GM18858 (cell line): Measurements from ENCODE around the gene CHRNA3.
"Not testable (repeated sequence)": the region's sequence is repeated elsewhere in the genome, so short reads cannot be mapped to it uniquely, and the experiment has no call there.

Experiments
- ATAC-seq: cut with Tn5 transposase; IDR thresholded peaks from one replicate; pipeline ENCODE4 v1.9.1; 2021; ENCODE audit not compliant: unreplicated experiment

CHRNA3 gene

DNA sequence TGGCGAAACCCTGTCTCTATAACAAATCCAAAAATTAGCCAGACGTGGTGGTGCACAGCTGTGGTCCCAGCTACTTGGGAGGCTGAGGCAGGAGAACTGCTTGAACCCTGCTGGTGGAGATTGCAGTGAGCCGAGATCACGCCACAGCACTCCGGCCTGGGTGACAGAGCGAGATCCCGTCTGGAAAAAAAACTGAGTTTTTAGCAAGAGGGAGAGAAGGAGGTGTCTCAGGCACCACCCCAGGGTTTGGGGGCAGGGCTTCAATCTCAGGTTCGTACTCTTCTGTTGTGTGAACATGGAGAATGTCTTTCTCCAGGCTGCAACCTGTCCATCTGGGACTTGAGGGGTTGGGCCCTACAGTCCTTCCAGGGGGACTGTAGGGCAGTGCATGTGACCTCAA is 2.7 kb downstream of the CHRNA3 start:
- ATAC-seq: no peak

DNA sequence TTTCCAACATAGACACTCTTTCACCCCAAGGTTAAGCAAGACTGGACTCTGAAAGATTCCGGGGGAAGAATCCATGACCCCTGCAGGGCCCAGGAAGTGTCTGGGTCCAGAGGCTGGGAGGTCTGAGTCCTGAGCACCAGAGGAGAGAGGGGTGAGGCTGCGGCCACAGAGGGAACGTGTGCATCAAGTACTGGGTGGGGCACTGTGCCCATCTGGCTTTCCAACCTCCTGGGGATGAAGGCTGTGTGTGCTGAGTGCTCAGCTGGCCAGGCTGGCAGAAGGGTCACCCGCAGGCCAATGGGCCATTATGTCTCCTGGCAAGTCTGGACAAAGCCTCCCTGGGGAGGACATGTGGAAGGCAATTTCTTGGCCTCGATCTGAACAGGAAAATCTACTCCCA is 3.3 kb downstream of the CHRNA3 start:
- ATAC-seq: no peak

DNA sequence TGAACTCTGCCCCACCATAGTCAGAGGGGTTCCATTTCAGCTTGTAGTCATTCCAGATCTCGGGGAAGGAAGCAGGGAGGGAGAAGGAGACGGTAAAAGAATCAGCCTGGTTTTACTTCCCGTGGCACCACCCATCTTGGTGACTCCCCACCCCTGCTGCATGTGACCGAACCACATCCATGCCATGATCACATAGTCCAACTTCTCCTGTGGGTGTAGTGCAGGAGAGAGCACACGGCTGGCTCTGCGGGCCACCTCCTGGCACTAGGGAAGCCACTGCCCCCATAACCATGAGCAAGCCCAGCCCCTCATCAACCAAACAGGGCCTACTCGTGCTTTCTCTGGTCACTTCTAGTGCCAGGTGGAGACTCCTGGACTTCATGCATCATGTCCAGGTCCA is 3.7 kb downstream of the CHRNA3 start:
- no peak for ATAC-seq

DNA sequence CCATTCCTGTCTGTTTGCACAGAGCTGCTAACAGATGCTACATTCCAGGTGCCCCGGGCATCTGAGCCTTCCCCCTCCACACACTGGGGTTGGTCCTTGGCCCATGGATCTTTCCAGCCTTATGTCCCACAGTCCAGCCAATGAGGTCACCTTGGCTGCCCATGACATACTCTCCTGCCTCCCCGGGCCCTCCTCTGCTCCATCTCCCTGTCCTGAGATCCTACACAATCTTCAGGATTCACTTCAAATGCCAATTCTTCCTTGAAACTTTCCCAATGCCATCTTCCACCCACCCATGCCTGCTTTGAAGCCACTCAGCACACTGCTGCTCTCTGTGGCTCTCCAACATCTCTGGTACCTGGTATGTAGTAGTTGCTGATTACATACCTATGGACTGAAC is 4.3 kb downstream of the CHRNA3 start:
- no peak for ATAC-seq

DNA sequence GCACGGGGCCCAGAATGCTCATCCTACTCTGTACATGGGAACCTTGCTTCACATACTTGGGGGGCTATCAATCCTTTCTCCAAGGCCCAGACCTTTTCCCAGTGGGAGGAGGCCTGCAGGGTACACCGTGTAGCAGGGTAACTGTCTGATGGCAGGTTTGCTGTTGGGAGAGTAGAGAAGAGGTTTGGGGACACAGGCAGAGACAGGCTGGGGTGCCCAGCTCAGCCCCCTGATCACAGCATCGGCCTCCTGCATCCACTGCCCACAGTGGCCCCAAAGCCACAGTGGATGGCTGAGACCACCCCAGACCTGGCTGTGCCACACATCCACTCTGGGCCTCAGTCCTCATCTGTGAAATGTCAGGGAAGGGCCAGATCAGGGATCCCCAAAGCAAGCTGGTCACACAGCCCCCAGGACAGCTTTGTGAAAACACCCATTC is 5.6 kb downstream of the CHRNA3 start:
- no peak for ATAC-seq

DNA sequence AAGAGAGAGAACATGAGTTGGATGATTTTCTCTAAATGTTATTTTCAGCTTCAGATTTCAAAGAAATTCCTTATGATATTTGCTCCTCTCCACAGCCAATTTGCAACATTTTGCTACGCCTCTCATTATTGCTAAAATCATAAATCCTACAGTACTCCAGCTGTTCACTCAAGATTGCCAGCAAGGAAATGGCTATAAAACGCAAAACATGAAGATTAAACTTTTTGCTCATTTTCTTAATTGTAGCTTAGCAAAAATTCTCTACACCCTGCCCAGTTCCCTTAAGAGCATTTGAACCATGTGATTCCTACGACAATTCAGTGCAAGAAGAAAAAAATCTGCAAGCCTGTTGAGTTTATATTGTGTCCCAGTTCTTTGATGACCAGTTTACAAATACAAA is 6.8 kb downstream of the CHRNA3 start:
- ATAC-seq: no peak

DNA sequence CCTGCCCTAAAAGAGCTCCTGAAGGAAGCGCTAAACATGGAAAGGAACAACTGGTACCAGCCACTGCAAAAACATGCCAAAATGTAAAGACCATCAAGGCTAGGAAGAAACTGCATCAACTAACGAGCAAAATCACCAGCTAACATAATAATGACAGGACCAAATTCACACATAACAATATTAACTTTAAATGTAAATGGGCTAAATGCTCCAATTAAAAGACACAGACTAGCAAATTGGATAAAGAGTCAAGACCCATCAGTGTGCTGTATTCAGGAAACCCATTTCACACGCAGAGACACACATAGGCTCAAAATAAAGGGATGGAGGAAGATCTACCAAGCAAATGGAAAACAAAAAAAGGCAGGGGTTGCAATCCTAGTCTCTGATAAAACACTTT is 11.2 kb downstream of the CHRNA3 start:
- ATAC-seq: not testable (repeated sequence)

DNA sequence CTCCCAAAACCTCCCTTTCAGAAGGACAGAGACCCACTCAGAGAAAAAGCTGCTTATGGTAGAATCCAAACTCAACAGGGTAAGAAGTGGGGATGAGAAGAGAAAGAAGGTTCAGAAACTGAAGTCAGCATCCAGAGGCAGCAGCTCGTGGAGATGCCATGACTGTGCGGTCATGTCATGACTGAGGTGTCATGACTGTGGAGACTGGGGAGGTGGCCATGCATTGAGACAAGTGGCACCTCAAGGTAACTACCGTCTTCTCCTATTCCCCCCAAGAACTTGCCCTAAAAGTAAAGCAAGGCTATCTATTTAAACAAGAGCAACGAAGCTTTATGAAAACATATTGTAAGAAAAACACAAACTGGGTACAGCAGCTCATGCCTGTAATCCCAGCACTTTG is 15.1 kb downstream of the CHRNA3 start:
- no peak for ATAC-seq

DNA sequence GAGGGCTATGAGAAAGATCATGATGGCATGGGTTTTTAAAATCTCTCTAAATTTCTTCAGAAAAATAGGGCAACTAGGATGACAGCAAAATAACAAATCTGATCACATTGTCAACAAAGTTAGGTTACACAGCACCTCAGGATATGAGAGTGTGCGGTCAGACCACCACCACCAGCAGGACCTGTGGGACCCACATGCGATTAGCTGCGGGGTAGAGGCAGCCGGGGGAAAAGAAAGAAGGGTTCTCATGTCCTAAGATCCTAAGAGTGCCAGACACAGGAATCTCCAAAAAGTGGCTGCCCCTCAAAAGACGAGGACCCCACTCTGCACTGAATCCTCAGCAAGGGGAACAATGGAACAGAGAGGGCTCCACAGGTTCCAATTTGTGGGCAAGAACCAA is 15.6 kb downstream of the CHRNA3 start:
- no peak for ATAC-seq

DNA sequence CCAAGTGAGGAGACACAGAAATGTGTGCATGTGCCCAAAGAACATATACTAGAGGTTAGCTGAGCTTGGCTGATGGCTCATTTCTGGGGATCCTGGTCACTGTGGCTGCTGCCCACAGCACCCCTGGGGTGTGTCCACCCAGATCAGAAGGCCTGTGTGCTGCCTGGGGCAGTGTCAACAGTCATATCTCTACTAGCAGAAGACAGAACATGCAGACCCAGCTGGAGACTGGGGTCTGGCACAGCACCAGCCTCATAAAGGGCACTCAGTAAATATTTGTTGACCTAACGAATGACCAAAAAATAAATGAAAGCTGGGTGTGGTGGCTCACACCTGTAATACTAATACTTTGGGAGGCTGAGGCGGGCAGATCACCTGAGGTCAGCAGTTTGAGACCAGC is 16.4 kb downstream of the CHRNA3 start:
- no peak for ATAC-seq

DNA sequence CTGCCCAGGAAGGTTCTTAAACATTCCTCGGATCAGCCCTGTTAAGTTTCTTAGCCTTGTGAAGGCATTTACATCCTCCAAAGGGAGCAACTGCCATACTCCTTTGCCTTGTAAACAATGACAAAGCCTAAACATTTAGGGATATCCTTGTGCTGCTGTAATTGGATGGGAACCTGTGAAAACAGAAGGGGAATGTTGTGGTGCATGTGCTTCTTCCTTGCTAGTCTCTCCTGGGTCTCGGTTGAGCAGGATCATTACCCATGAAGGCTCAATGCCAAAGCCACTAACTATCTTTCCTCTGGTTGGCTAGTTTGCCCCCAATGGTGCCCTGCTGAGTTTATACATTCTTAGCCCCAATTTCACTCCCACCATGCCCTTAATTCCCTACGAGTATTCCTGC is 17.3 kb downstream of the CHRNA3 start:
- no peak for ATAC-seq

DNA sequence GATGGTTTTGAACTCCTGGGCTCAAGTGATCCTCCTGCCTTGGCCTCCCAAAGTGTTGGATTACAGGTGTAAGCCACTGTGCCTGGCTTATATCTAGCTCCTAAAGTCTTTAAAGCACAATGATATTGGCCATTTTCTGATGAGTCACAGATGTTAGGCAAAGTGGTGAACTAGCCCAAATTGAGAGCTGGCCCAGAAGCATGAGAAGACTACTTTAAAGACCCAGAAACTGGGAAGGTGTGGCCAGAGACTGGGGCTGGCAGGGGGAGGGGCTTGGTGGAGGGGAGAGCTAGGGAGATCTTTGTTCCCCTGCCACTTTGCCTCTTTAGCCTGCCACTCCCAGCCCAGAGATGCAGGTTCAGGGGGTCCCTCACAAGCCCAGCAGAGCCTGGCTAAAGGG is 21.6 kb downstream of the CHRNA3 start:
- ATAC-seq: no peak

DNA sequence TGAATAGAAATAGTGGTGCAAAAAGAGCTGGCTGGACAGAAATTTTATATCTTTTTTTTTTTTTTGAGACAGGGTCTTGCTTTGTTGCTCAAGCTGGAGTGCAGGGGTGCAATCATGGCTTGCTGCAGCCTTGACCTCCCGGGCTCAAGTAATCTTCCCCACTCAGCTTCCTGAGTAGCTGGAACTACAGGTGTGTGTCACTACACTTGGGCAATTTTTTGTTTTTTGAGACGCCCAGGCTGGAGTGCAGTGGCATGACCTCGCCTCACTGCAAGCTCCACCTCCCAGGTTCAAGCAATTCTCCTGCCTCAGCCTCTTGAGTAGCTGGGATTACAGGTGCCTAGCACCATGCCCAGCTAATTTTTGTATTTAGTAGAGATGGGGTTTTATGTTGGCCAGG is 22.4 kb downstream of the CHRNA3 start:
- ATAC-seq: no peak

DNA sequence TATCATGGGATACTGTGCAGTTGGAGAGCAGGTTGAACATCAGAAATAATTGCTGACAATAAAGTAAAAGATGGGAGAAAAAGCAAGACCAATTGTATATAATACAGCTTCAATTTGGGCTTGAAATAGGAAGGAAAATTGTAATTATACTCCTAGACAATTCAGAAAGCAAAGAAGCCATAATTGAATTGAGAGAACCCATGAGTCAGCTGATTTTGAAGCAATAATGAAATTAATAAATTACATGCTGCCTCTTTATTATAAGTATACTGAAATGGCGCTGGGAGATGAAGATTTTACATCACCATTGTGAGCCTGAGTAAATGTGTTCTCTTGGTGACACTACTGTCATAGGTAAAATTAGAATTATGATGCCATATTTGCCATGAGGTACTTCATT is 23.2 kb downstream of the CHRNA3 start:
- ATAC-seq: no peak

DNA sequence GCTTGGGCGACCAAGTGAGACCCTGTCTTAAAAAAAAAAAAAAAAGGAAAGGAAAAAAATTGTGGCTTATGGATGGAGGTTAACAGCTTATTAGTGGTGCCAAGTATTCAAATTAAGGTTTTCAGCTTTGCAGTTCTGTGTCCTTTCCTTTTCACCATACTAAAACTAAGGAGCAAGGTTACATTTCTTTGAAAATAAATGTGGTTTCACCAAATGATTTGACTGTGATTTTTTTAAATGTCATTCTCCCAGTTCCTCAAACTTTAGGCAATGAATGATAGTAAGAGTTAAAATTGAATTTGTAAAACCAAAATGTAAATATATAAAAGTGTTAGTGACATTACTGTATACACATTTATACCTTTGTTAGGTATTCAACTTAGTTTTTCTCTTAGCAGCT is 45.9 kb downstream of the CHRNA3 start:
- ATAC-seq: no peak

DNA sequence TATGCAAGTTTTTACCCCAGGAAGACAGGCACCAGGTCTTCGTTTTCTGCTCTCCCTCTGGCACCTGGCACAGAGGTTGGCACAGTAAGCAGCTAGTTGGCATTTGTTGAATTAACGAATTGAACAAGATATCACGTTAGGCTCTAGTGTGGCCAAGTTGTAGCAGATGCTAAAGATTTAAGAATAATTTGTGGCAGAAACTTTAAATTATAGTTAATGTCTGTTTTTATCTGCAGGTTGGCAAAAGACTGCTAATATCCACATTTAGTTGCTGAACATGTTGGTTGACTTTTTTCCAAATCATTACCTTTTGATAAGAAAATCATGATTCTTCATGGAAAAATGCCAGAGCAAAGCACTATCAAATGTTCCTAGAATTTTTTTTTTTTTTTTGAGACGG is 47.4 kb downstream of the CHRNA3 start:
- ATAC-seq: no peak

DNA sequence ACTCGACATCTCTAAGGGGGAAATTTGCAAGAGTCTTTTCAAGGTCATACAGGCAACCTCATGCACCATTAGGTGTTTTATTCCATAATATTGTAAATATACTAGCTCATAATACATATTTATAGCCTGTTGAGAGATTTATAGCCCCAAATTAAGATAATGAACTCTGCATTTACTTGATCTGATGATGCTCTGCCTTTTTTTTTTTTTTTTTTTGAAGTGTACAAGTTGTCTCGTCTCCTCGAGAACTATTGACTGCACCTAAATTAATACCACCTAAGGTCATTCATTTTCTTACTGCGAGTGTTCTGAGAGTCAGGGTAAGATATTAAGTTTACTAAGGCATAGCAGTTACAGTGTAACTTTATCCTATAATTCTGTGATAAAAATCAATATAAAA is 49.4 kb downstream of the CHRNA3 start:
- ATAC-seq: no peak

DNA sequence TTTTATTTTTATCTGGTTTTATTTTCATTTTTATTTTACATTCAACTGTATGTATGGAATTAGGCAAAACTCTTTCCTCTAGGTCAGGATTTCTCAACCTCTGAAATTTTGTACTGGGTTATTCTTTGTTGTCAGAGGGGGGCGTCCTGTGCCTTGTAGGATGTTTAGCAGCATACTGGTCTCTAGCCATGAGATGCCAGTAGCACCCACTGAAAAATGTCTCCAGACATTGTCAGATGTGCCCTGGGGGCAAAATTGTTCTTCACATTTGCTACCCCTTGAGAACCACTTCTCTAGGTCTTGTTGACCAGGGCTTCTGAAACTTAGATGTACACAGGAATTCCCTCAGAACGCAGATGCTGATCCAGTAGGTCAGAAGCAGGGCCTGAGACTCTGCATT is 50.1 kb downstream of the CHRNA3 start:
- ATAC-seq: no peak

DNA sequence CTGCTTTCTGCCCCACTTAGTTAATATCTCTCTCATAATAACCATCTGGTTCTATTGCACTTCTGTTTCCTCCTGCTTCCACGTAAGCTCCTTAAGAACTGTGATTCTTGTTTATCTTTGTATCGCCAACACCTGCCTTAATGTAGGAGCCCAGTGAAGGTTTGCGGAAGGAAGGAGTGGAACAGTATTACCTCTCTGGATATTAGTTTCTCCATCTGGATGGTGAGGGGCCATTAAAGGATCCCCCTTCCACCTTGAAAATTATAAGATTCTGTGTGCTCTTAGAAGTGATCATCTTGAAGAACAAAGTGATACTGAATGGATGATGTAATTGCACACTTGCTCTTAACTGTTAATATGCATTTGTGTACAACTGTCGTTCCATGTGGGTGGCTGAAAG is 53.3 kb downstream of the CHRNA3 start:
- ATAC-seq: no peak

DNA sequence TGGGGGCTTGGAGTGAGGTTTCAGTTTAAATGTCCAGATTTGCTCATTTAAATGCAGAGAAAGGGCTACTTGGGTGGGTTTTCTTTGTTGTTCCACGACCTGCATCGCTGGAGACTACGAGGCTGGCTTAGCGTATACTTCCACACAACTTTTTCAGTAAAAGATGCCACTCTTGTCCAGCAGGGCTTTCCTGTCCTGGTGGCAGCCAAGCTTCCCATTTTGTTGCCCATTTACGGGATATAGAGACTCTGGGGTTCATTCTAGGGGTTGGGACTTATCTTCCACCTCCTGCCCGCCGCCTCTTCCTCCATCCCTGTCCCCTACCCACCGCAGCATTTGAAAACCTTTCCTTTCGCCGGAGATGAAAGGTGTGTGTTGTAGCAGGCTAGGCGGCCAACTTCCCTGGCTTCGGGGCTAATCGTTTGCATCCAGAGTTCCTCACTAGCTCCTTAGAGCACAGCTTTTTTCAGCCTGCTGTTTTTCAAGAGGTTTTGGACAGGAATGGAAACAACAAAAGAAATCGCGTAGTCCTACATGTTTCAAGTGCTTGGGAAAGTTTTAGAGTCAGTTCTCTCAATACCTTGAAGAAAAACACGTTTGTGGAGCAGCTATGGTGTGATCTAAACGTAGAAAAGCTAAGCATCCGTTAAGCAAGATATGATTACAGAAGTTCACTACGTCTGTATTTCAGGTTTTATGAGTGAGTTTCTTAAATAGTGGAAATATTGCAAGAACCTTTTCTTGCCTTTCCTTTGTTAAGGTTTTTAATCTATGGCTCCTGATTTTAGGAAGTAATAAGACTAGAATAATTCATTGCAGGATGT is 54.6 kb downstream of the CHRNA3 start:
- ATAC-seq: no peak

DNA sequence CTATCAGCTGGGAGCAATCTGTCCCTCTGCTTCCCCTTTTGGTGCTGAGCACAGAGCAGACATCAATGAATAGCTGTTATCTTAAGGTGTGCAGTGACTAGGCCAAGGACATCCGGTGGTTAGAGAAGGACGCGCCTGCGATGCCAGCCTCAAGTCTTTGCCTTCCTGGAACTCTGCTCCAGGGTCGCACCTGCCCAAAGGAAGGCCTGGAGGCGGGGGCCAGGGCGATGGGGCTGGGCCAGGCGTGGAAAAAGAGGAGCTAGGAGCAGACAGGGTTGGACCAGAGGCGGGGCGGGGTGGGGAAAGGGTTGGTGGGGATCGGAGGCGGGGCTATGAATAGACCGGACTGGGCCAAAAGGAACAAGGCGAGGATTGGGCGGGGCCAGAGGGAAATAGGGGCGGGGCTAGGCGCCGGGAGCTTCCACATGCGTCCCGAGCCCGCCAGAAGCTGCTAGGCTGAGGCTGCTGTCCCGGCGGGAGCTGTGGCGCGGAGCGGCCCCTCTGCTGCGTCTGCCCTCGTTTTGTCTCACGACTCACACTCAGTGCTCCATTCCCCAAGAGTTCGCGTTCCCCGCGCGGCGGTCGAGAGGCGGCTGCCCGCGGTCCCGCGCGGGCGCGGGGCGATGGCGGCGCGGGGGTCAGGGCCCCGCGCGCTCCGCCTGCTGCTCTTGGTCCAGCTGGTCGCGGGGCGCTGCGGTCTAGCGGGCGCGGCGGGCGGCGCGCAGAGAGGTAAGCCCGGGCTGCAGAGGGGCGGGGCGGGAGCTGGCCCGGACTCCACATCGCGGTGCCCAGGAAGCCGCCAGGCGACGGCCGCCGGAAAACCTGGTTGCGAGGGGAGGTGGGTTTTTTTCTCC is 55.5 kb downstream of the CHRNA3 start, which contains the start of gene CHRNA5:
Gene CHRNA5 (plus strand): TSS at position 424 of the 854 bp plus-strand sequence. CDS start 200 bp downstream, at position 624.
- ATAC-seq: no peak

DNA sequence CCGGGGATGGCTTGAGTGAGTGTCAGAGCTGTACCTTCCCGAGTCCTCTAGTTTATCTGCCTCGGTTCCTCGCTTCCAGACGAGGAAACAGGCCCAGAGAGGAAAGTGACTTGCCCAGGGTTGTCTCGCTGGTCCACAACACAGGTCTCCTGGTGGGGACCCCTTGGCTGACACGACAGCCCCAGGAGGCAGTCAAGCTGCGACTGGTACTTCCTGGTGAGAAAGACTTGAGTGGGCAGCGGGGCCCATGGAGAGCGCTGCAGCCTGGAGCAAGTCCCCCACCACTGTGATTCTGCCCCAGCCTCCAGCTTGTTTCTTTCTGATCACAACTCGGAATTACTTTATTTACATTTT is 56.1 kb downstream of the CHRNA3 start:
- ATAC-seq: no peak
